Measurements from ENCODE around the gene B3GNT7. TPM values are rescaled to one million over a fixed set of nuclear protein-coding genes. Genes with fewer than 3 reads are reported as not detected.
"Not testable (repeated sequence)": the region's sequence is repeated elsewhere in the genome, so short reads cannot be mapped to it uniquely, and the experiment has no call there.

Gene B3GNT7, protein sequence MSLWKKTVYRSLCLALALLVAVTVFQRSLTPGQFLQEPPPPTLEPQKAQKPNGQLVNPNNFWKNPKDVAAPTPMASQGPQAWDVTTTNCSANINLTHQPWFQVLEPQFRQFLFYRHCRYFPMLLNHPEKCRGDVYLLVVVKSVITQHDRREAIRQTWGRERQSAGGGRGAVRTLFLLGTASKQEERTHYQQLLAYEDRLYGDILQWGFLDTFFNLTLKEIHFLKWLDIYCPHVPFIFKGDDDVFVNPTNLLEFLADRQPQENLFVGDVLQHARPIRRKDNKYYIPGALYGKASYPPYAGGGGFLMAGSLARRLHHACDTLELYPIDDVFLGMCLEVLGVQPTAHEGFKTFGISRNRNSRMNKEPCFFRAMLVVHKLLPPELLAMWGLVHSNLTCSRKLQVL
- total RNA-seq (2014; rRNA removed; shearing (Covaris generic)): 0.14 and 0.18 TPM in 2 replicates

DNA sequence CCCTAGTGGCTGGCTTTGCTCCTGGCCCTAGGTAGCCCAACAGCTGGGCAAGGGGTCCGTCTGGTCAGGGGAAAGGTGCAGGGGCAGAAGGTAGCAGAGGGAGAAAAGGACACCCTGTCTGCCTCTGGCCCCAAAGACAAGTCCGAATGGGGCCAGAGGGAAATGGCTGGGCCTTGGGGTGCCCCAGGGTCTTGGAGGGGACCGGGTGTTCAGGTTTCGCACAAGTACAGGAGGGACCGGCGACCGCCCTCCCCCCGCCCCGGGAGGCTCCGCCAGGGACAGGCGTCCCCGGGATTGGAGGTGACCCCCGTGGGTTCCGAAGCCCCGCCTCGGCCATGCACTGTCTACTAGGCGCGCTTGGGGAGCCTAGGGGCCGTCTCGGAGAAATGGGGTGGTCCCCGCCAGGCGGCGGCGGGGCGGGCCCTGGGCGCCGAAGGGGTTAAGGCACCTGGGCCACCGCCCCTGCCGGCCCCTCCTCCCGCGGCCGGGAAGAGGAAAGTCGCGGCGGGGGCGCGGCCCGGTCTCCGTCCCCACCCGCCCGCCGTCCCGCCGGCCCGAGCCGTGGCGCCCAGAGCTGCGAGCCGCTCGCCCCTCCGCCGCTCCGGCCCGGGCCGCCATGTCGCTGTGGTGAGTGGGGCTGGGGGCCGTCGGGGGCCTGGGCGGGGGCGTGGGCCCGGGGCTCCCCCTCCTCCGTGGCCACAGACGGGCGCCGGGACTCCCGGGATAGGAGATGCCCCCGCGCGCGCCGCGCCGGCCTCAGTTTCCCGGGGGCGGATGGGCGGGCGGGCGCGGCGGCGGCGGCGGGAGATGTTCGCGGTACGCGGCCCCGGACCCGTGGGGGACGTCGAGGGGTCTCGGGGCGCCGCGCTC lies at the start of gene B3GNT7:
Gene B3GNT7 (plus strand): TSS at position 523 of the 870 bp plus-strand sequence. CDS start 94 bp downstream, at position 617.
- in situ Hi-C loops (cut with HindIII; ENCODE audit: low sequenced_read_pairs): no loop called here
- no peak for DNase-seq (ENCODE audit: low spot score)

DNA sequence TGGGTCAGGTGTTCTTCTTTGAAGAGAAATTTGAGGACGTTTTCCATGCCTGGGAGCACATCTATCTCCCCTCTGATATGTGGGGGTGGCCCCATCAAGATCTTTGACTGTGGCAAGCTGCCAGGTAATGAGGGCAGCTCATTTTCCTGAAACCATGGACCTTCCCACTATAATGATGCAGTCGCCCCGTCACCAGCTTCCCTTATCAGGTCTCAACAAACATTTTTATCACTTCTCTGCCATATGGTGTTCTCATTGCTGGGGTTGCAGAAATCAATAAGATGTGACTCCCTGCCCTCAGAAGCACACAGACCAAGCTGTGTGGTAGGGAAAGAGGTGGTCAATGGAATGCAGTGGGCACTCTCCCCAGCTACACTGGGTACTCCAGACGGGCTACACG lies 48.4 kb upstream of the B3GNT7 start:
- DNase-seq (ENCODE audit: low spot score): no peak
- in situ Hi-C loops (cut with HindIII; ENCODE audit: low sequenced_read_pairs): no loop called here

DNA sequence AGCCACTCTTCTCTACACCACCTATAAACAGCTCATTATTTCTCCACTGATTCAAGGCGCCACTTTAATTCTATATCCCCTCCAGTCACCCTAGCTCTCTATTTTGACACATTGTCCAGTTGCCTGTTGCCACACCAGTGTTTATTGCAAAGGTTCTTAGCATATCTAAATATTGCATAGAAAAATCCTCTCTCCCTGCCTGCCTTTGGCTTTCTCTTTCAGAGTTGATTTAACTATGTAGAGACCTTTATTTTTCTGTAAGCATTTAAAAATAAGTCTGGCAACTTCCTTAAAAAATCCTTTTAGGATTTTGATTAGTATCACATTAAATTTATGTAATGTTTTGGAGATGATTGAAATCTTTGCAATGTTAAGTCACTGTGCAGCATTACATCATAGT lies 47.9 kb upstream of the B3GNT7 start:
- no peak for DNase-seq (ENCODE audit: low spot score)
- in situ Hi-C loops (cut with HindIII; ENCODE audit: low sequenced_read_pairs): no loop called here

DNA sequence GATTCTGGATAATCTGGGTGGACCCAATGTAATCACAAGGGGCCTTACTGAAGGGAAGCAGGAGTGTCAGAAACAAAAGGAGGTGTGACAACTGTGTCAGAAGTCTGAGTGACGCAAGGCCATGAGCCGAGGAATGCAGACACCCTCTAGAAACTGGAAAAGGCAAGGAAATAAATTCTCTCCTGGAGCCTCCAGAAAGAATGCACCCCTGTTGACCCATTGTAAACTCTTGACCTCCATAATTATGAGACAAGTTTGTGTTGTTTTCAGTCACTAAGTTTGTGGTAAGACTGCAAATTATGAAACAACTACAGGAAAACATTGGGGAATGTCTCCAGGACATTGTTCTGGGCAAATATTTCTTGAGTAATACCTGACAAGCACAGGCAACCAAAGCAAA lies 47.3 kb upstream of the B3GNT7 start:
- DNase-seq (ENCODE audit: low spot score): no peak
- in situ Hi-C loops (cut with HindIII; ENCODE audit: low sequenced_read_pairs): no loop called here

DNA sequence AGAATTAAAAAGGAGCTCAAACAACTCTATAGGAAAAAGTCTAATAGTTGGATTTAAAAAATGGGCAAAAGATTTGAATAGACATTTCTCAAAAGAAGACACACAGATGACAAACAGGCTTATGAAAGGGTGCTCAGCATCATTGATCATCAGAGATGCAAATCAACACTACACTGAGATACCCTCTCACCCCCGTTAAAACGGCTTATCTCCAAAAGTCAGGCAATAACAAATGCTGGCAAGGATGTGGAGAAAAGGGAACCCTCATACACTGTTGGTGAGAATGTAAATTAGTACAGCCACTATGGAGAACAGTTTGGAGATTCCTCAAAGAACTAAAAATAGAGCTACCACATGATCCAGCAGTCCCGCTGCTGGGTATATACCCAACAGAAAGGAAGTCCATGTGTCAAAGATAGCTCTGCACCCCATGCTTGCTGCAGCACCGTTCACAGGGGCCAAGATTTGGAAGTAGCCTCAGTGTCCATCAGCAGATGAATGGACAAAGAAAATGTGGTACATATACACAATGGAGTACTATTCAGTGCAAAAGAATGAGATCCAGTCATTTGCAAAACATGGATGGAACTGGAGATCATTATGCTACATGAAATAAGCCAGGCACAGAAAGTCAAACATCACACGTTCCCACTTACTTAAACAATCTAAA lies 46.7 kb upstream of the B3GNT7 start:
- DNase-seq (ENCODE audit: low spot score): no peak
- in situ Hi-C loops (cut with HindIII; ENCODE audit: low sequenced_read_pairs): no loop called here

DNA sequence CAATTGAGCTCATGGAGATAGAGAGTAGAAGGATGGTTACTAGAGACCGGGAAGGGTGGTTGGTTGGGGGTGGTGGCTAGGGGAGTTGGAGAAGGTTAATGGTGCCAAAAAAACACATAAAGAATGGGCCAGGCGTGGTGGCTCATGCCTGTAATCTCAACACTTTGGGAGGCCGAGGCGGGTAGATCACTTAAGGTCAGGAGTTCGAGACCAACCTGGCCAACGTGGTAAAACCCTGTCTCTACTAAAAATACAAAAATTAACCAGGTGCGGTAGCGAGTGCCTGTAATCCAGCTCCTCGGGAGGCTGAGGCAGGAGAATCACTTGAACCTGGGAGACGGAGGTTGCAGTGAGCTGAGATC lies 46.2 kb upstream of the B3GNT7 start:
- DNase-seq (ENCODE audit: low spot score); in situ Hi-C loops (cut with HindIII; ENCODE audit: low sequenced_read_pairs): not testable (repeated sequence)

DNA sequence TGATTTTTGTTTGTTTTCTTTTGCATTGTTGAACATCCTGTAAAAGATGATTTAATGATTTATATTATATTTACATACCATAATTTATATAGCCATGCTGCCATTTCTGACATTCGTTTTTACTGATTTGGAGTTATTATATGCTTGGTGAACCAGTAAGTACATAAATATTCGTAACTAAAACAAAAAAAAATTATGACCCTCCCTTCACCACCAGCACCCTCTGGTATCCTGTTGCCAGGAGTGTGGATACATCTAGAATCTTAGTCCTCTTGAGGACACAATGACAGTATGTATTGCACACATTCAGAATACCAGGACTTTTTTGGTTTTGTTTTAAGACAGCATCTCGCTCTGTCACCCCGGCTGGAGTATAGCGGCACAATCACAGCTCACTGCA lies 43.9 kb upstream of the B3GNT7 start:
- no peak for DNase-seq (ENCODE audit: low spot score)
- in situ Hi-C loops (cut with HindIII; ENCODE audit: low sequenced_read_pairs): no loop called here

DNA sequence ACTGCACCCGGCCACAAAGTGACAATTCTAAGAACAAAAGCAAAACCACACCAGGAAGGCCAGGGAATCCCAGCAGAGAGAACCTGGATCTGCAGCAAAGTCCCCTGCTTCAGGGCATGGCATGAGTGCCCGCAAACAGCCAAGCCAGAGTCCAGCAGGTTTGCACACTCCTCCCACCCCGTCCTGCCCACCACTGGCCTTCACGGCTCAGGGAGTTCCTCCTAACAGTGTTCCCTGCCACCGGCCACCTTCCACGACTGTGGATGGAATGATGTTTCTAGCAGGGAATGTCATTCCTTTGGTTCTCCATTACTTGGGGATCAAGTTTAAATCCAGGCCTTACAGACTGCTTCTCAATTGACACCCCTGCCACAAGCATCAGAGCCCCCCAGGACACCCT lies 42.0 kb upstream of the B3GNT7 start:
- in situ Hi-C loops (cut with HindIII; ENCODE audit: low sequenced_read_pairs): no loop called here
- DNase-seq (ENCODE audit: low spot score): no peak

DNA sequence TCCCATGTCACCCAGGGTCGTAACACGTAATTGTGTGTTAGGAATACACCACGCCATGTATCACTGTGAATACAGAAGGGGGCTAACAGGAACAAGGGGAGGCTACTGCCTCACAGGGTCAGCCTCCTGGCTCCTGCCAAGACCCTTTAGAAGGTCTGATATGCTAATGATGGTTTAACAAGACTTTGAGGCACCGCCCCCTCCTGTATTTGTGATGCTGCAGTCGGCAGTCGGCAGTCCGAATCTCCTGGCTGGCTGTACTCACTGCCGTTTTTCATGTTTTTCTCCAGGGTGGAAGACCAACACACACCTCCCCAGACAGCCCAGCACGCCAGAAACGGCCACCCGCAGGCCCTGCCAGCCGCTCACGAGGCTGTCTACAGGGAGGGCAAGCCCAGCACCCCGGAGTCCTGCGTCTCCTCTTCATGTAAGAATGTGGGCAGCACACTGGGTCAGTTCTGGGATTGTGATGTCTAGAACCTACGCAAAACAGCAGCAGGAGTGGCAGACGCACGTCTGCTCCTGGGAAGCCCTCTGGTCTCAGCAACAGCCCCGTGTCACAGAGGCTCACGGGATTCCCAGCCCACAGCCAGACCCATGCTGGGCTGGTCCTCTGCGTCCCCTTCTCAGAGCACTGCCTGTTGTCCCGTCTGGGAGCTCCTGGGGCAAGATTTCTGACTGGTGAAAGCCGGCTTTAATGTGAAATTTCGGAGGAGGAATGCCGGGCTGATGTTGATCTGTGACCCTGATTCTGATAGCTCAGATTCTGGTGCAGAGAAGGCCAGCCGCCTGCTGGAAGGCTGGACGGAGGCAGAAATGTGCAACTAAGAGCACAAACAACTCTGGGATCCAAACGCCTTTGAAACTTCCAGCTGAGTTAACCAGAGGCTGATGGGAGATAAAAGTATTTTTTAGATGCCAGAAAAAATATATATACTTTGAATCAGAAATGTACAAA lies 39.7 kb upstream of the B3GNT7 start:
- no peak for DNase-seq (ENCODE audit: low spot score)
- in situ Hi-C loops (cut with HindIII; ENCODE audit: low sequenced_read_pairs): no loop called here

DNA sequence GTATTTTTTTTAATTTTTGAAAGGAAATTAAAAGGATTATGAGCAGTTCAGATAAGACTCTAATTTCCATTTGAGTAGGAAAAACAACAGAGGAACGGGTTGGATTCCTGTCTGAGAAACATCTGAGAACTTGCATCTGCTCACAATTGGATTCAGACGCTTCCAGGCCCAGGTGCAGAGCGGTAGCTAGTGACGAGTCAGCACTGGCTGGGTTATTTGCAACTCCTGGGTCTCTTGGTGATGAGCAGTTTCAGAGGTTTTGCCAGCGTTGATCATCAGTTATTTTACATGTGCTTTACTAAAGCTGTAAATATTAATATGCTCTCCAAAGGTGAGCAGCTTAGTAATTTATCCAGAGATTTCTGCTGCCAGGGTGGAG lies 39.1 kb upstream of the B3GNT7 start:
- DNase-seq (ENCODE audit: low spot score): no peak
- in situ Hi-C loops (cut with HindIII; ENCODE audit: low sequenced_read_pairs): no loop called here

DNA sequence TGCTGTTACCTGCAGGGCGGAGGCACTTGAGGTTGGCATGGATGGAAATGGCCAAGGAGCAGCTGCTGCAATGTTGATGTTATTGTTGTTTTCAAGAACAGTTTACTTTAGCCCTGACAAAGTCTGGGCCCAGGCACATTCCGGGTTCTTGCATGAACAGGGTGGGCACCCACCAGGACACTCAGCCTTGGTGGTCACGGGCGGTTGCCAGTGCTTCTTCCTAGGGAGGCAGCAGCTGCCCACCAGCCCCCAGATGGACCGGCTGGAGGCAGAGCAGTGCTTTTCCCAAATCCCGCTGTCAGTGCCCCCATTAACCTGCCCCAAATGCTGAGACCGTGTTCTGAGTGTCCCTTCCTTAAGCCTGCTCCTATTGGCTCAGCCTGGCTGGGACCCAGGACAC lies 38.5 kb upstream of the B3GNT7 start:
- DNase-seq (ENCODE audit: low spot score): no peak
- in situ Hi-C loops (cut with HindIII; ENCODE audit: low sequenced_read_pairs): no loop called here

DNA sequence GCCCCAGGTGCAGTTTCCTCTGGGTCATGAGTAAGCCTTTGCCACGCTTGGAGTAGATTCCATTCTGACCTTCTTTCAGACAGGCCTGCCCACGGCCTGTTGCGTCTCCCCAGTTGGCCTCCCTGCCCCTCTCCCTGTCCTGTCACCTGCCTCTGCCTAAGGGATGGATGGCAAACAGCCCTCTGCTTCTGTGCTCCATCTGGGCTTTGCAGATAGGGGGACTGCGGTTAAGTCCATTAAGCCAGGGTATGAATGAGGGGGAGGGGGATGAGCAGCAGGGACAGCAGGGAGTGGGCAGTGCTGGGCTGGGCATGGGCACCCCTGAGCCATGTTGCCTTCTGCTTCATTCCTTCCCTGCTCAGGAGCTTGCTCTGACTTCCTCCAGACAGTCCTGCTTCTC lies 37.6 kb upstream of the B3GNT7 start:
- in situ Hi-C loops (cut with HindIII; ENCODE audit: low sequenced_read_pairs): no loop called here
- DNase-seq (ENCODE audit: low spot score): no peak

DNA sequence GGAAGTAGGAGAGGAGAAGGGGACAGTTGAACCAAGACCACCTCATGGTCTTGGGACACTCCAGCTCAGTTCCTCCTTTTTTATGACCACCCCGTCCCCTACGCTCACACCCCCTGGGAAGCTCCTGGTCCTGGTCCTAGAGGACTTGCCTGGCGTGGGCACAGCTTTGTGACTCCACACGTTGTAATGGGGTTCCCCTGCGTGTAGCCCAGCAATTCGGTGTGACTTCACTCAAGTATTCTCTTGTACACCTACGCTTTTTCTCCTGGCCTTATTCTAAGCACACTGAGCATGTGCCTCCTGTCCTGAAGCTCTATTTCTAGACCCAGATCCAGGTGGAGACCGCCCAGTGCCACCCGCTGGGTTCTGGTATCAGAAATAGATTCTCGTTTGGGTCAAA lies 36.1 kb upstream of the B3GNT7 start:
- in situ Hi-C loops (cut with HindIII; ENCODE audit: low sequenced_read_pairs): no loop called here
- no peak for DNase-seq (ENCODE audit: low spot score)

DNA sequence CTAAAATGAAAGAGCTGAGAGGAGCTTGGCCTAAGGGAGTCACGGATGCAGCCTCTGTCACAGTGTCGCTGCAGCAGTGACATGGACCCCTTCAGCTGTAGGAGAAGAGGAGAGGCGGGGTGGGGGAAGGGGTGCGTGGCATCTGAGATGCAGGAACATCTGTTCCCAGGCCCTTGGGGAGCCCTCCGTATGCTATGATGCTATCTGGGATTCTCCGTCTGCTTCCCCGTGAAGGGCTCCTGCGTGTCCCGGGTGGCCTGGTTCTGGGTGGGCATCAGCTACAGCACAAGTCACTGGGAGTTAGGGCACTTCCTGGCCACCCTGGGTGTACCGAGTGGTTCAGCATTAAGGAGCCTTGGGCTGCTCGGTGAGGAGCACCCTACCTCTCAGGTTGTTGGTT lies 35.6 kb upstream of the B3GNT7 start:
- DNase-seq (ENCODE audit: low spot score): no peak
- in situ Hi-C loops (cut with HindIII; ENCODE audit: low sequenced_read_pairs): no loop called here

DNA sequence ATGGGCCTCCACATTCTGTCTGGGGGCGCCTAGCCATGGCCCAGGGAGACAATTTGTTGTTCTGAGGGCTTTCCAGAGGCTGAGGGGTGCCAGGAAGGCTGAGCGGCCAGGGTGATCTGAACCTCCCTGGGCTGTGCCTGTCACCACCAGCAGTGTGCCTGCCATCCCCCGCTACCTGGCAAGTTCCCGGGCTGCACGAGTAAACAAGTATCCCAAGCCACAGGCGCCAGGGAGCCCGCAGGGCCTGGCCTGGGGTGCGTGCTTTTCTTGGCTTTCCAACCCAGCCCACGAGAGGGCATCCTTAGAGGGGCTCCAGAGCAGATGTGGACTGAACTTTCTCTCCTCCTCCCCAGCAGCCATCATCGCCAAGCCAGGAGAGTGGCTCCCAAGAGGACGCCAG lies 35.1 kb upstream of the B3GNT7 start:
- in situ Hi-C loops (cut with HindIII; ENCODE audit: low sequenced_read_pairs): no loop called here
- no peak for DNase-seq (ENCODE audit: low spot score)

DNA sequence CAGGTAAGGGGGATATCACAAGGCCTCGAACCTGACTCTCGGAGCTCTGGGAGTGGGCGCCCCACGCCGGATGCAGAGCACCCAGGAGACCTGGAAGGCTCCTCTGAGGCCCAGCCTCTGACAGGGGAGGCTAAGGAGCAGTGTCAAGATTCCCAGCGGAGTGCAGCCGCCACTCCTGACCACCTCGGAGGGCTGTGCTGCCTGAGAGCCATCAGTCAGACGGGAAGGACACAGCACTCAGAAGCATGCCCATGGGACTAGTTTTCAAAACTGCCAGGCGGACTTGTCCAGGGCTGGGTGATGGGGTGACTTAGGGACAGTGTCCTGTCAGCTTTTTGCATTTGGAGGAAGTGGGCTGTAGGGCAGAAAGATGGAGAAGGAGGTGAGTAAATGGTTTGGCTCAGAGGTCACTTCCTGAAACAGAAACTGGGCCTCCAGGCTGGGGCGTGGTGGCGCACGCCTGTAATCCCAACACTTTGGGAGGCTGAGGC lies 34.6 kb upstream of the B3GNT7 start:
- in situ Hi-C loops (cut with HindIII; ENCODE audit: low sequenced_read_pairs): no loop called here
- DNase-seq (ENCODE audit: low spot score): no peak

DNA sequence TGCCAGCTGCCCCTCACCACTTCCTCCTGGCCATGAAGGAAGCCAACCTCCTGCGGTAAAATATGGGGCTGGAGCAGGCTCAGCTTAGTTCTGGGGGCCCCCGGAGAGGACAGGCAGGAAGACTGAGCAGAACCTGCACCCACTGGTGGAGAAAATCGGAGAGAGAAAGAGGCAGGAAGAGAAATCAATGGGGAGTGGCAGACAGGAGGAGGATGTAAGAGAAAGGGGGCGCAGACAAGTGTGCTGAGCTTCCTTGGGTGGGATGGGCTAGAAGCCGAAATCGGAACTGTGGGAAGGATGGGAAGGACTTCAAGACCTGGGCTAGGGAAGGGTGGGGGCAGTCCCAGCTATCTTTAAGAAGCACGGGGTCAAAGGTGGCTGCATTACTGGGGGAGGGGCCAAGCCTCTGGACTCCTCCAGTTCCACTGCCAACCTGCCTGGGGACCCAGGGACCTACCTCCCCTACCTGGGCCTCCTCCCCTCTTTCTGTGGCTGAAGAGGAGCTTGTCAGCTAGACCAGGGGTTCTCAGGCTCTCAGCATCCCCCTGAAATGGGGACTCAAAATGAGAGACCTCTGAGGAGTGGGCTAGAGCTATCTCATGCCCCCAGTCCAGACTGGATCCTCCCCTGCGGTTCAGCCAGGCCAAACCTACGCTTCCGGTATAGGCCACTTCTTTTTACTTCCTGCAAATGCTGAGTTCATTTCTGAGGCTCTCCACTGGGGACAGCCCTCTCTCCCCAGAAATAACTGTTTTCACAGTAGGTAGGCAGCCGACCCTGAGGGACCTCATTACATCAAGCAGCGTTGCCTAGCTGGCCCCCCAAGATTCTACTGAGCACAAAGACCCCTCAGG lies 33.6 kb upstream of the B3GNT7 start:
- in situ Hi-C loops (cut with HindIII; ENCODE audit: low sequenced_read_pairs): no loop called here
- DNase-seq (ENCODE audit: low spot score): no peak
